VCaP (cell line): ENCODE measurements around the gene ZNF735.

Experiments
- H3K27ac ChIP-seq: fragments of 450-650 bp; 2 replicates; pipeline ENCODE4 v1.5.1; 2017
- TF ChIP-seq, protein P1 (sequence below): fragments of 450-650 bp; conservative IDR thresholded peaks from 2 replicates; pipeline ENCODE4 v1.5.1; 2017; ENCODE audit warnings: mild to moderate bottlenecking, moderate library complexity

The ZNF735 gene

DNA sequence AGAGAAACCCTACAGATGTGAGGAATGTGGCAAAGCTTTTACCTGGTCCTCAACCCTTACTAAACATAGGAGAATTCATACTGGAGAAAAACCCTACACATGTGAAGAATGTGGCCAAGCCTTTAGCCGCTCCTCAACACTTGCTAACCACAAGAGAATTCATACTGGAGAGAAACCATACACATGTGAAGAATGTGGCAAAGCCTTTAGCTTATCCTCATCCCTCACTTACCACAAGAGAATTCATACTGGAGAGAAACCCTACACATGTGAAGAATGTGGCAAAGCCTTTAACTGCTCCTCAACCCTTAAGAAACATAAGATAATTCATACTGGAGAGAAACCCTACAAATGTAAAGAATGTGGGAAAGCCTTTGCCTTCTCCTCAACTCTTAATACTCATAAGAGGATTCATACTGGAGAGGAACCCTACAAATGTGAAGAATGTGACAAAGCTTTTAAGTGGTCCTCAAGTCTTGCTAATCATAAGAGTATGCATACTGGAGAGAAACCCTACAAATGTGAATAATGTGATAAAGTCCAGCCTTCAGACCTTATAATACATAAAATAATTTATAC is 59.4 kb downstream of the ZNF735 start:
- TF ChIP-seq, protein P1, sequence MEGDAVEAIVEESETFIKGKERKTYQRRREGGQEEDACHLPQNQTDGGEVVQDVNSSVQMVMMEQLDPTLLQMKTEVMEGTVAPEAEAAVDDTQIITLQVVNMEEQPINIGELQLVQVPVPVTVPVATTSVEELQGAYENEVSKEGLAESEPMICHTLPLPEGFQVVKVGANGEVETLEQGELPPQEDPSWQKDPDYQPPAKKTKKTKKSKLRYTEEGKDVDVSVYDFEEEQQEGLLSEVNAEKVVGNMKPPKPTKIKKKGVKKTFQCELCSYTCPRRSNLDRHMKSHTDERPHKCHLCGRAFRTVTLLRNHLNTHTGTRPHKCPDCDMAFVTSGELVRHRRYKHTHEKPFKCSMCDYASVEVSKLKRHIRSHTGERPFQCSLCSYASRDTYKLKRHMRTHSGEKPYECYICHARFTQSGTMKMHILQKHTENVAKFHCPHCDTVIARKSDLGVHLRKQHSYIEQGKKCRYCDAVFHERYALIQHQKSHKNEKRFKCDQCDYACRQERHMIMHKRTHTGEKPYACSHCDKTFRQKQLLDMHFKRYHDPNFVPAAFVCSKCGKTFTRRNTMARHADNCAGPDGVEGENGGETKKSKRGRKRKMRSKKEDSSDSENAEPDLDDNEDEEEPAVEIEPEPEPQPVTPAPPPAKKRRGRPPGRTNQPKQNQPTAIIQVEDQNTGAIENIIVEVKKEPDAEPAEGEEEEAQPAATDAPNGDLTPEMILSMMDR, result no peak
- no peak overlapping the region for H3K27ac ChIP-seq
